GM12878 (cell line): ENCODE data around the gene ANKRD44. TPM values are rescaled to one million over a fixed set of nuclear protein-coding genes. Genes with fewer than 3 reads are reported as not detected.

Source experiments
- ATAC-seq: fragments of 200-7000 bp; cut with Tn5 transposase; 3 replicates; pipeline ENCODE4 v1.9.1; 2020; ENCODE audit warnings: mild to moderate bottlenecking, moderate library complexity
- BruUV-seq: library from RNA; stranded (reverse); fragments of 400-500 nt; replicated peaks from 2 replicates; lab custom pipeline; 2021; lab: Mats Ljungman, UMichigan
- CTCF ChIA-PET: fragments of 300-600 bp; sonication (Branson Sonifier 250); formaldehyde crosslinking; extraction: SDS; loops from one replicate; lab custom pipeline; 2021; ENCODE audit warnings: inconsistent platforms; lab: Yijun Ruan, JAX
- POLR2A ChIA-PET: fragments of 350-600 bp; formaldehyde crosslinking; extraction: SDS; loops from one replicate; lab custom pipeline; 2021; ENCODE audit warnings: inconsistent platforms; lab: Charles Lee
- RAD21 ChIA-PET: fragments of 300-600 bp; sonication (Branson Sonifier 250); formaldehyde crosslinking; loops from one replicate; lab custom pipeline; 2023; ENCODE audit warnings: antibody characterized with exemption; ENCODE audit not compliant: unreplicated experiment; lab: Charles Lee
- SMC1A ChIA-PET: fragments of 300-600 bp; sonication (Branson Sonifier 250); formaldehyde crosslinking; loops from one replicate; lab custom pipeline; 2023; ENCODE audit not compliant: unreplicated experiment, uncharacterized antibody; lab: Charles Lee
- DNase-seq: peaks from one replicate; pipeline ENCODE4 v3.0.0-alpha.2; 2011; ENCODE audit warnings: low read depth, low spot score
- FAIRE-seq: peaks from 3 replicates; lab custom pipeline; 2011; peaks lifted over from hg19 to GRCh38; lab: Jason Lieb, UNC
- H2AFZ ChIP-seq: 2 replicates; pipeline ENCODE4 v1.6.0; 2011; ENCODE audit warnings: low read depth, low read length, control low read depth; ENCODE audit not compliant: control insufficient read depth
- H3K27ac ChIP-seq: 2 replicates; pipeline ENCODE4 v1.5.1; 2011; ENCODE audit warnings: control low read depth; ENCODE audit not compliant: control insufficient read depth, insufficient read depth
- H3K27me3 ChIP-seq, 2 experiments: replicated peaks in 1 of 2; 2 replicates each; pipeline versions ENCODE4 v1.6.0 to v1.6.1; 2011; ENCODE audit warnings: low read length in 1 of 2; ENCODE audit not compliant: control insufficient read depth in 2 of 2, insufficient read depth in 2 of 2
- H3K36me3 ChIP-seq, 2 experiments: 2 replicates each; pipeline ENCODE4 v1.5.1; 2011; ENCODE audit warnings: low read length in 1 of 2; ENCODE audit not compliant: control insufficient read depth in 2 of 2, insufficient read depth in 2 of 2
- H3K4me1 ChIP-seq: 2 replicates; pipeline ENCODE4 v1.6.1; 2011; ENCODE audit warnings: mild to moderate bottlenecking, low read length, moderate library complexity, mixed read lengths; ENCODE audit not compliant: control insufficient read depth, insufficient read depth
- H3K4me2 ChIP-seq: 2 replicates; pipeline ENCODE4 v1.6.0; 2011; ENCODE audit warnings: control low read depth; ENCODE audit not compliant: control insufficient read depth, insufficient read depth
- H3K4me3 ChIP-seq: fragments of 200-600 bp; sonication (generic); 2 replicates; pipeline ENCODE4 v1.5.1; 2016
- H3K79me2 ChIP-seq: 2 replicates; pipeline ENCODE4 v1.6.0; 2011; ENCODE audit warnings: low read length; ENCODE audit not compliant: control insufficient read depth, insufficient read depth
- H3K9ac ChIP-seq: 2 replicates; pipeline ENCODE4 v1.8.0; 2011; ENCODE audit warnings: low read length, control low read depth, mixed read lengths; ENCODE audit not compliant: control insufficient read depth, insufficient read depth
- H3K9me3 ChIP-seq: replicated peaks from 3 replicates; pipeline ENCODE4 v1.5.1; 2011; ENCODE audit warnings: mild to moderate bottlenecking, low read length; ENCODE audit not compliant: control insufficient read depth, insufficient read depth
- H4K20me1 ChIP-seq: 2 replicates; pipeline ENCODE4 v1.6.0; 2011; ENCODE audit not compliant: control insufficient read depth, insufficient read depth
- ATF7 ChIP-seq: fragments of 450-650 bp; IDR thresholded peaks from 2 replicates; pipeline ENCODE4 v1.6.1; 2016; ENCODE audit warnings: low read depth, mild to moderate bottlenecking
- BMI1 ChIP-seq: fragments of 450-650 bp; IDR thresholded peaks from 2 replicates; pipeline ENCODE4 v1.6.1; 2016; ENCODE audit warnings: mild to moderate bottlenecking, moderate library complexity, borderline replicate concordance
- CHD1 ChIP-seq: IDR thresholded peaks from 2 replicates; pipeline ENCODE4 v1.6.1; 2012; ENCODE audit warnings: low read depth, low read length, improper control_type of control experiment
- HDAC6 ChIP-seq: fragments of 200-600 bp; sonication (generic); IDR thresholded peaks from one replicate; pipeline ENCODE4 v1.8.0; 2017; ENCODE audit warnings: antibody characterized with exemption; ENCODE audit not compliant: unreplicated experiment
- KAT2A ChIP-seq: conservative IDR thresholded peaks from 2 replicates; pipeline ENCODE4 v1.6.1; 2011; ENCODE audit warnings: low read depth, low read length; ENCODE audit not compliant: control insufficient read depth
- MTA2 ChIP-seq: fragments of 450-650 bp; IDR thresholded peaks from 2 replicates; pipeline ENCODE4 v1.6.1; 2016; ENCODE audit warnings: low read depth, mild to moderate bottlenecking, moderate library complexity
- NFXL1 ChIP-seq: fragments of 450-650 bp; IDR thresholded peaks from 2 replicates; pipeline ENCODE4 v1.6.1; 2017; ENCODE audit warnings: antibody characterized with exemption, mild to moderate bottlenecking, borderline replicate concordance
- NFYA ChIP-seq: IDR thresholded peaks from 2 replicates; pipeline ENCODE4 v1.6.1; 2011; ENCODE audit warnings: low read depth, mild to moderate bottlenecking, low read length, improper control_type of control experiment, borderline replicate concordance
- NR2C2 ChIP-seq: IDR thresholded peaks from 2 replicates; pipeline ENCODE4 v1.6.1; 2011; ENCODE audit warnings: borderline replicate concordance, low read depth; ENCODE audit not compliant: control insufficient read depth, insufficient read length
- RCOR1 ChIP-seq: conservative IDR thresholded peaks from 2 replicates; pipeline ENCODE4 v1.6.1; 2012; ENCODE audit warnings: low read depth, low read length, improper control_type of control experiment
- RUNX3 ChIP-seq: IDR thresholded peaks from 2 replicates; pipeline ENCODE4 v1.6.1; 2012; ENCODE audit warnings: low read length, inconsistent platforms
- SP1 ChIP-seq: IDR thresholded peaks from one replicate; pipeline ENCODE4 v1.6.1; 2011; ENCODE audit warnings: low read depth, low read length
- TARDBP ChIP-seq: IDR thresholded peaks from 2 replicates; pipeline ENCODE4 v1.6.1; 2016; ENCODE audit warnings: borderline replicate concordance
- TCF12 ChIP-seq: IDR thresholded peaks from 2 replicates; pipeline ENCODE4 v1.6.1; 2011; ENCODE audit warnings: low read depth, mild to moderate bottlenecking, low read length
- YY1 ChIP-seq: IDR thresholded peaks from 2 replicates; pipeline ENCODE4 v1.6.1; 2011; ENCODE audit warnings: low read depth, mild to moderate bottlenecking, low read length
- ZBED1 ChIP-seq: IDR thresholded peaks from 2 replicates; pipeline ENCODE4 v1.6.1; 2016; ENCODE audit warnings: borderline replicate concordance
- WGBS: methylation state at CpG from one replicate; pipeline ENCODE4 v1.1.6; 2016; ENCODE audit warnings: low lambda C conversion rate; ENCODE audit not compliant: insufficient replicate concordance, insufficient coverage; ENCODE audit errors: missing lambda C conversion rate; 5-methylcytosine and 5-hydroxymethylcytosine counted together
- in situ Hi-C: fragments of 300-500 bp; cut with MboI; formaldehyde crosslinking; loops from 9 replicates; pipeline ENCODE4 v1.14.3; 2018; ENCODE audit warnings: mixed read lengths
- intact Hi-C: fragments of 100-400 bp; cut with micrococcal nuclease; formaldehyde crosslinking; loops from one replicate; pipeline ENCODE4 v1.14.2; 2022; ENCODE audit not compliant: unreplicated experiment
- polyA plus RNA-seq, 11 experiments: library from polyadenylated mRNA; depleted of rRNA in 4 of 11; unstranded in 6 of 11; stranded (reverse) in 5 of 11; fragments of >200 nt; fragmentation: Nextera tagmentation in 4 of 11; fragmentation: Illumina TruSeq in 1 of 11; extraction: Ambion mirVana in 4 of 11; extraction: Trizol in 1 of 11; gene quantifications; 1 replicate in 1 of 11; 2 replicates in 10 of 11; pipeline versions ENCODE4 v1.2.1 to v1.2.3, GENCODE V29; 2011 to 2016; ENCODE audit warnings: inconsistent platforms in 2 of 11, missing spikeins in 2 of 11, low read depth in 1 of 11
- total RNA-seq, 4 experiments: library from RNA; depleted of rRNA in 3 of 4; stranded (reverse); fragments of >200 nt in 3 of 4; fragmentation: Illumina TruSeq in 1 of 4; extraction: Trizol in 1 of 4; gene quantifications; 2 replicates each; pipeline versions ENCODE4 v1.2.1 to v1.2.3, GENCODE V29; 2013 to 2021
- TF ChIP-seq, protein P1 (sequence below): IDR thresholded peaks from 2 replicates; pipeline ENCODE4 v1.6.1; 2012; ENCODE audit warnings: low read depth, low read length, improper control_type of control experiment
- TF ChIP-seq, protein P2 (sequence below): fragments of 450-650 bp; IDR thresholded peaks from 2 replicates; pipeline ENCODE4 v1.6.1; 2017; ENCODE audit warnings: mild to moderate bottlenecking, low read depth, inconsistent platforms; ENCODE audit not compliant: poor library complexity, severe bottlenecking
- TF ChIP-seq, protein P3 (sequence below): fragments of 450-650 bp; IDR thresholded peaks from 2 replicates; pipeline ENCODE4 v1.6.1; 2017; ENCODE audit warnings: mild to moderate bottlenecking, moderate library complexity

Gene ANKRD44
- total and polyA plus RNA-seq, 10 of the 15 experiments (the other 5 are each of a cell fraction or from before 2014, with no cell fraction given): 19.1 to 99.1 (median 59.6) TPM

DNA sequence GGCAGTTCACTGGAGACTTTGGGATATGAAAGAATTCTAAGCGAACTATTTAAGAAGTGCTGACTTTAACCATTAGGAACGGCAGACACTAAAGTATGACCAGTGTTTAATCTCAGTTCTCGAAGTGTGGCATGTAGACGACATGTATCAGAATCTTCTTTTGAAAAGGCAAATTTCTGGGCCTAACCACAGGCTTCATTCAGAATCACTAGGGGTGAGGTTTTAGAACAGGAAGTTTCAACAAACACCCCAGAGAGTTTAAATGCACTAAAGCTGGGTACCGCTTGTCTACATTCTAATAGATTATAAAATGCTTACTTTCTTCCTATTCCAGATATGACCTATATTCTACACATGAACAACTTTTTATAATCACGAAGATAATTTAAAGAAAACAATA lies 180.3 kb downstream of the ANKRD44 start:
- BruUV-seq: no TSS peak
- Histone ChIP-seq H3K4me2 (peak overlapping the region; percentile 73), H3K9me3 (peaks cover 5% of the 10 kb centered on the region; the same call in 2 of the 3 replicates), H2AFZ (no peak overlapping the region), H3K36me3 (peaks cover 4 to 18% of the 10 kb centered on the region in 2 experiments; a peak in 3 of 4 replicates), H3K27me3 (no peaks in the 10 kb centered on the region), H3K9ac (no peak overlapping the region; the same call in 1 of the 2 replicates), H3K4me1 (peaks cover 29% of the 10 kb centered on the region), H3K27ac (peak overlapping the region; percentile 86), H3K79me2 (peaks cover 5% of the 10 kb centered on the region), H4K20me1 (no peaks in the 10 kb centered on the region), H3K4me3 (peak overlapping the region; percentile 43; the same call in 1 of the 2 replicates)
- ChIA-PET SMC1A (interaction anchor here (0.7 to 6.4 kb wide), 9 partner anchors 10 to 109 kb away, joined by 3 to 52 read pairs (median 6); no protein-coding TSS in a partner anchor), RAD21 (interaction anchor here (0.6 to 5.5 kb wide), 7 partner anchors 14 to 969 kb away, joined by 3 to 26 read pairs (median 5); no protein-coding TSS in a partner anchor), POLR2A (interaction anchor here (1.0 kb wide), 1 partner anchor 15 kb away, joined by 3 read pairs; no protein-coding TSS in a partner anchor), CTCF (interaction anchor here (1.4 to 2.9 kb wide), 4 partner anchors 14 to 39 kb away, joined by 3 to 17 read pairs (median 9); no protein-coding TSS in a partner anchor)
- DNase-seq (peak; percentile 77), ATAC-seq (peak; percentile 87), FAIRE-seq (peak; percentile 86)
- in situ Hi-C loops: no loop called here
- WGBS: under 1% methylated on average over 6 of the region's 6 CpGs
- intact Hi-C loops: loop anchor here (2.0 kb wide), 1 partner anchor 14 kb away; no protein-coding TSS in a partner anchor
- TF ChIP-seq, protein P1, sequence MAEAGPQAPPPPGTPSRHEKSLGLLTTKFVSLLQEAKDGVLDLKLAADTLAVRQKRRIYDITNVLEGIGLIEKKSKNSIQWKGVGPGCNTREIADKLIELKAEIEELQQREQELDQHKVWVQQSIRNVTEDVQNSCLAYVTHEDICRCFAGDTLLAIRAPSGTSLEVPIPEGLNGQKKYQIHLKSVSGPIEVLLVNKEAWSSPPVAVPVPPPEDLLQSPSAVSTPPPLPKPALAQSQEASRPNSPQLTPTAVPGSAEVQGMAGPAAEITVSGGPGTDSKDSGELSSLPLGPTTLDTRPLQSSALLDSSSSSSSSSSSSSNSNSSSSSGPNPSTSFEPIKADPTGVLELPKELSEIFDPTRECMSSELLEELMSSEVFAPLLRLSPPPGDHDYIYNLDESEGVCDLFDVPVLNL: no peak
- TF ChIP-seq NR2C2 (no peak), KAT2A (no peak), CHD1 (no peak), NFXL1 (no peak), MTA2 (peak; percentile 54; the same call in 1 of the 2 replicates), ZBED1 (no peak), SP1 (no peak), RCOR1 (no peak), YY1 (no peak), TCF12 (no peak), HDAC6 (no peak), ATF7 (peak; percentile 62), NFYA (no peak), TARDBP (no peak), RUNX3 (peak; percentile 94), BMI1 (no peak)
- TF ChIP-seq, protein P2, sequence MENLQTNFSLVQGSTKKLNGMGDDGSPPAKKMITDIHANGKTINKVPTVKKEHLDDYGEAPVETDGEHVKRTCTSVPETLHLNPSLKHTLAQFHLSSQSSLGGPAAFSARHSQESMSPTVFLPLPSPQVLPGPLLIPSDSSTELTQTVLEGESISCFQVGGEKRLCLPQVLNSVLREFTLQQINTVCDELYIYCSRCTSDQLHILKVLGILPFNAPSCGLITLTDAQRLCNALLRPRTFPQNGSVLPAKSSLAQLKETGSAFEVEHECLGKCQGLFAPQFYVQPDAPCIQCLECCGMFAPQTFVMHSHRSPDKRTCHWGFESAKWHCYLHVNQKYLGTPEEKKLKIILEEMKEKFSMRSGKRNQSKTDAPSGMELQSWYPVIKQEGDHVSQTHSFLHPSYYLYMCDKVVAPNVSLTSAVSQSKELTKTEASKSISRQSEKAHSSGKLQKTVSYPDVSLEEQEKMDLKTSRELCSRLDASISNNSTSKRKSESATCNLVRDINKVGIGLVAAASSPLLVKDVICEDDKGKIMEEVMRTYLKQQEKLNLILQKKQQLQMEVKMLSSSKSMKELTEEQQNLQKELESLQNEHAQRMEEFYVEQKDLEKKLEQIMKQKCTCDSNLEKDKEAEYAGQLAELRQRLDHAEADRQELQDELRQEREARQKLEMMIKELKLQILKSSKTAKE: peak; percentile 38
- TF ChIP-seq, protein P3, sequence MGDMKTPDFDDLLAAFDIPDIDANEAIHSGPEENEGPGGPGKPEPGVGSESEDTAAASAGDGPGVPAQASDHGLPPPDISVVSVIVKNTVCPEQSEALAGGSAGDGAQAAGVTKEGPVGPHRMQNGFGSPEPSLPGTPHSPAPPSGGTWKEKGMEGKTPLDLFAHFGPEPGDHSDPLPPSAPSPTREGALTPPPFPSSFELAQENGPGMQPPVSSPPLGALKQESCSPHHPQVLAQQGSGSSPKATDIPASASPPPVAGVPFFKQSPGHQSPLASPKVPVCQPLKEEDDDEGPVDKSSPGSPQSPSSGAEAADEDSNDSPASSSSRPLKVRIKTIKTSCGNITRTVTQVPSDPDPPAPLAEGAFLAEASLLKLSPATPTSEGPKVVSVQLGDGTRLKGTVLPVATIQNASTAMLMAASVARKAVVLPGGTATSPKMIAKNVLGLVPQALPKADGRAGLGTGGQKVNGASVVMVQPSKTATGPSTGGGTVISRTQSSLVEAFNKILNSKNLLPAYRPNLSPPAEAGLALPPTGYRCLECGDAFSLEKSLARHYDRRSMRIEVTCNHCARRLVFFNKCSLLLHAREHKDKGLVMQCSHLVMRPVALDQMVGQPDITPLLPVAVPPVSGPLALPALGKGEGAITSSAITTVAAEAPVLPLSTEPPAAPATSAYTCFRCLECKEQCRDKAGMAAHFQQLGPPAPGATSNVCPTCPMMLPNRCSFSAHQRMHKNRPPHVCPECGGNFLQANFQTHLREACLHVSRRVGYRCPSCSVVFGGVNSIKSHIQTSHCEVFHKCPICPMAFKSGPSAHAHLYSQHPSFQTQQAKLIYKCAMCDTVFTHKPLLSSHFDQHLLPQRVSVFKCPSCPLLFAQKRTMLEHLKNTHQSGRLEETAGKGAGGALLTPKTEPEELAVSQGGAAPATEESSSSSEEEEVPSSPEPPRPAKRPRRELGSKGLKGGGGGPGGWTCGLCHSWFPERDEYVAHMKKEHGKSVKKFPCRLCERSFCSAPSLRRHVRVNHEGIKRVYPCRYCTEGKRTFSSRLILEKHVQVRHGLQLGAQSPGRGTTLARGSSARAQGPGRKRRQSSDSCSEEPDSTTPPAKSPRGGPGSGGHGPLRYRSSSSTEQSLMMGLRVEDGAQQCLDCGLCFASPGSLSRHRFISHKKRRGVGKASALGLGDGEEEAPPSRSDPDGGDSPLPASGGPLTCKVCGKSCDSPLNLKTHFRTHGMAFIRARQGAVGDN: no peak
